Mucosa of stomach (tissue), 1 donor: ENCODE measurements around the gene KRT38.

ENCODE experiments used
- H3K27me3 ChIP-seq: one replicate; pipeline ENCODE4 v1.7.0; 2013; ENCODE audit warnings: mild to moderate bottlenecking, low read length; ENCODE audit not compliant: control insufficient read depth, insufficient read depth
- H3K36me3 ChIP-seq: one replicate; pipeline ENCODE4 v1.7.0; 2013; ENCODE audit warnings: low read length; ENCODE audit not compliant: control insufficient read depth, insufficient read depth
- H3K4me1 ChIP-seq: one replicate; pipeline ENCODE4 v1.7.0; 2013; ENCODE audit warnings: mild to moderate bottlenecking, low read length; ENCODE audit not compliant: control insufficient read depth, insufficient read depth
- H3K4me3 ChIP-seq: one replicate; pipeline ENCODE4 v1.7.0; 2013; ENCODE audit warnings: low read length
- H3K9ac ChIP-seq: one replicate; pipeline ENCODE4 v1.7.0; 2013; ENCODE audit warnings: mild to moderate bottlenecking, low read length, moderate library complexity
- H3K9me3 ChIP-seq: one replicate; pipeline ENCODE4 v1.7.0; 2013; ENCODE audit warnings: mild to moderate bottlenecking, low read length, moderate library complexity; ENCODE audit not compliant: control insufficient read depth
- donor health status: Pancreatic carcinoma.

KRT38 gene

GRCh38 chr17:41390411-41390938 is 50.3 kb downstream of the KRT38 start:
- Histone ChIP-seq H3K27me3 (no peaks in the 10 kb centered on the region), H3K4me1 (no peaks in the 10 kb centered on the region), H3K9ac (no peak overlapping the region), H3K4me3 (no peak overlapping the region), H3K9me3 (no peaks in the 10 kb centered on the region), H3K36me3 (no peaks in the 10 kb centered on the region)

- Histone ChIP-seq H3K4me3 (no peak overlapping the region), H3K4me1 (no peaks in the 10 kb centered on the region), H3K9me3 (no peaks in the 10 kb centered on the region), H3K9ac (no peak overlapping the region), H3K36me3 (no peaks in the 10 kb centered on the region), H3K27me3 (no peaks in the 10 kb centered on the region)
Measured at GRCh38 chr17:41387670-41388069, 53.1 kb downstream of the KRT38 start.

- H3K9me3 ChIP-seq = no peaks in the 10 kb centered on the region
- no peak overlapping the region for H3K4me3 ChIP-seq
- no peaks in the 10 kb centered on the region for H3K36me3 ChIP-seq
- no peaks in the 10 kb centered on the region for H3K4me1 ChIP-seq
- H3K27me3 ChIP-seq = no peaks in the 10 kb centered on the region
- H3K9ac ChIP-seq = no peak overlapping the region
Measured at GRCh38 chr17:41386227-41386626, 54.6 kb downstream of the KRT38 start.
